Stimulated activated CD8-positive, alpha-beta memory T cell treated with anti-CD3 and anti-CD28 coated beads, Interleukin-15, amount 100 ng/mL, for 4 hours (primary cell): ENCODE results near the gene SEMA6A.
"Not testable (repeated sequence)": the region's sequence is repeated elsewhere in the genome, so short reads cannot be mapped to it uniquely, and the experiment has no call there.

Source experiments
- DNase-seq, 2 donors: peaks; one replicate each; pipeline ENCODE4 v3.0.0-alpha.2; 2020; ENCODE audit warnings: low read depth in 2 of 2

The SEMA6A gene

GRCh38 chr5:116553366-116553765 is 21.3 kb downstream of the SEMA6A start:
- DNase-seq: no peak

- no peak for DNase-seq
Measured at GRCh38 chr5:116550082-116550481, 24.5 kb downstream of the SEMA6A start.

DNA sequence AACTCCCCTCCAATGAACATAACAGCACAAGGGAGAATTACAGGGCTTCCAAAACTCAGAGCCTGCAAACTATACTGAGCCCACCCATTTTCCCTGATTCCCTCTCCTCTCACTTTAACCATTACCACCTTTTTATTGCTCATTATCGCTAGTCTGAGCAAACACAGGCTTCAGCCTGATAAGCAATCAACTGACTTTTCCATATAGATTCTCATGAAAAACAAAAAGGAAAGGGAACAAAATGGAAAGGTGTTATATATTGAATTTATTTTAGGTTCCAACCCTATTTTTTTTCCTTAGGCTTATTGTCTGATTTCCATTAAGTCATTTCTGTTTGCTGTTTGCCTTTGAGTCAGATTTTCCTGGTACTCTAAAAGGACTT is 27.9 kb downstream of the SEMA6A start:
- no peak for DNase-seq

- no peak for DNase-seq
Measured at GRCh38 chr5:116546033-116546742, 28.4 kb downstream of the SEMA6A start.

DNA sequence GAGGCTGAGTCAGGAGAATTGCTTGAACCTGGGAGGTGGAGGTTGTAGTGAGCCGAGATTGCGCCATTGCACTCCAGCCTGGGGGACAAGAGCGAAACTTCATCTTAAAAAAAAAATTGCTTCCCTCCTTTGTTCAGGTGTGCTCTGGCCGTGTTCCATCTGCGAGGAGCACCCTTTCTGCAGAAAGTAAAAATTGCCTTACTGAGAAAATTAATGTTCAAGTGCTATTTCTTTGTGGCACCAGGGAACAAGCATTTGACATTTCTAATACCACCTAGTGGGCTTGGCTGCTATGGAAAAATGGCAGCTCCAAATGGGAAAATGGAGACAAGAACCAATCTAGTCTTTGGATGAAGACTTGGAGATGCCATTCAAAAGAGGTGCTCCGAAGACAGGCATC is 29.2 kb downstream of the SEMA6A start:
- not testable (repeated sequence) for DNase-seq

DNA sequence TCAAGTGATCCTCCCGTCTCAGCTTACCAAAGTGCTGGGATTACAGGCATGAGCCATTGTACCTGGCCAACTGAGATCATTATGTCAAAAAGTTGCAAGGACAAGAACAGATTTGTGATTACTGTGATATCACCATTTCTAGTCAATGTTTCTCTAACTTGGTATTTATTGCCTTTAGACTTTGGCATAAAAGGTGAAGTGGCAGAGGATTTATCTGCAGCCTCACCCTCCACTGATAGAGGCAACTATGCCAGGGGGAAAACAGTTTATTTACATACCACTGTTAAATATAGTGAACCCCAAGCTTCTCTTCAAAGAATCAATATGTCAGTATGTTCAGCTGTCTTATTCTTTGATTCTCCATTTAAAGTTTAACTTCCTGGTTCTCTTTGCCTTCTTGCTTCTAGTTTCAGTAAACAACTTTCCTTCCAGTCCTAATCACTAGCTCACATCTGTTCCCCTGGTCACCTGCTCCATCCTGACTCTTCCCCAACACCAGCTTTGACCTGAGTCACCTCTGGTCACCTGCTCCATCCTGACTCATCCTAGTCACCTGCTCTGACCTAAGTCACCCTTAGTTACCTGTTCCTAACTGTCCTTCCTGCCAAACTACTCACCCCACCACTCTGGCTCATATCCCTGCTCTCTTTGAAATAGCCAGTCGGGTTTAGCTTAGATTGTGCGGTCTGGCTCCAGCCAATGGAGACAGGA is 29.9 kb downstream of the SEMA6A start:
- no peak for DNase-seq

DNA sequence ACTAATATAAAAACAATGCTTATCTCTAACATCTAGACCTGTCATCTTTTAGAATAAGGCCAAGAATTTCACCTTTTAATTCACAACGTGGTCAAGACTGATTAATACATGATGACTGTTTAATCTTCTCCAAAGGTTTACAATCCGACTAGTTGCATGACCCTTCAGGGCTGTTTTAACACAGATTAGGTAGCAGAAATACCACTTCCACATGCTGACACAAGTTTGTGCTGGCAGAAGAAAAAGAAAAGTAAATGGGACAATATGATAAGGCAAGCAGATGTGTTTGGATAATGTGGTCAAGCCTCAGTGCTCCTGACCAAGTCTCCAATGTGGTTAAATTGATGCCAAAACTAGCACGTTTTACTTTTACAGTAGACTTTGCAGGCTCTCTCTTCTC is 31.1 kb downstream of the SEMA6A start:
- no peak for DNase-seq

DNA sequence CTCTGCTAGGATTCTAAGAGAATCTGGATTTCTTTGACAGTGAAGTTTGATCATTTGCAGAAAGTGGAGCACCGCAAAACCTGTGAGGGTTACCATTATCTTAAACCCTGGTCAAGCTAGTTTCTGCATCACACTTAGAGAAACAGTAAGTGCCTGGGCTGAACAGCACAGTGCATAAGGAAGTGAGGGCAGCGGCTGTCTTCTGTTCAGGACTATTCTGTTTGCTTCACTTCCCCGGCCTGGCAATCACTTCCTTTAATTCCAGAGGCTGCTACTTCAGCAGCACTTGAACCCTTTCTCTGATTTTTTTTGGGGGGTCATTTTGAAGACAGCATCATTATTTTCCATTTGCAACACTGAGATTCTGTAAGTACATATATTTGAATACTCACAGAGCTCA is 32.0 kb downstream of the SEMA6A start:
- no peak for DNase-seq

DNA sequence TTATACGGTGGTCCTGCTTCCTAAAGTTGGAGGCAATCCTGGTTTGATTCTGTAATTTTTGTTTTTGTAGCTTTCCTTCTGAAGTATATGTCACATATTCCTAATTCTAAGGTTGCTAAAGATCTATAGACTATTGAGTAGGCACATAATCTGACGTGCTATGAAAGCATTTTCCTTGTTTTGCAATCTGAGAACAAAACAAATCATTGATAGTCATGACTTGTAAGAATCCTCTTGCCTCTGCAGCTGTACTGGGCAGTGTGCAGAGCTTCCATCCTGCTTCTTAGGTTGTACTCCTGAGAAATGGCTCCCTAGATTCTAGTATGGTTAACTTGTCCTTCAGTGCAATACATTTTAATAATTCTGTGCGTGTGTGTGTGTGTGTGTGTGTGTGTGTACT is 35.4 kb downstream of the SEMA6A start:
- DNase-seq: no peak

GRCh38 chr5:116536316-116537083 is 38.1 kb downstream of the SEMA6A start:
- no peak for DNase-seq

DNA sequence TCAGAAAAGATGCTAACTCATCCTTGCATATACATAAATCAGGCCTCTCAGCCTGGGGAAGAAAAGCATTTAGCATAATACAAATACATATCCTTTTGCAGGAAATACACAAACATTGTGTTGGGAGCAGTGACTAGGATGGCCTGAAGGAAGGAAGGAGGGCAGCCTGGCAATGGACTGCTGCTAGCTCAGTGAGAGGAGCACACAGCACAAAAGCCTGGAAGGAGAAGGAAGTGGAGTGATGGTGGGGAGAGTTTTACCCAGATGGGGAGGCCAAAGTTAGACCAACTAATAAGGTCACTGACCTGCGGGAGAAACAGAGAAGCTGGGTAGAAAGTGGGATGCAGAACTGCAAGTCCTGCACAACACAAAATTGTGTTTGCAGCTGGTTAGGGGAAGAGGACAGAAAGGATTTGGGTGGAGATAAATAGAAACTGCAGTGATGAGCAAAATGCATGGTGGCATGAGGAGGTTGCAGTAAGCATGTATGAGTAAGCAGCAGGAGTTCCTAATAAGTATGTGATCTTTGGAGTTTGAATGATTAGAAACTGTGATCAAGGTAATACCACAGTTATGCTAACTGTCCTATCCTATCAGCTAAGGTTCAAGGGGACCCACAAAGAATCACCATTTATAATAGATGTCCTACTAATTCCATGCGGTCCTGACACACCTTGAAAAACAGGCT is 39.5 kb downstream of the SEMA6A start:
- DNase-seq: no peak

DNA sequence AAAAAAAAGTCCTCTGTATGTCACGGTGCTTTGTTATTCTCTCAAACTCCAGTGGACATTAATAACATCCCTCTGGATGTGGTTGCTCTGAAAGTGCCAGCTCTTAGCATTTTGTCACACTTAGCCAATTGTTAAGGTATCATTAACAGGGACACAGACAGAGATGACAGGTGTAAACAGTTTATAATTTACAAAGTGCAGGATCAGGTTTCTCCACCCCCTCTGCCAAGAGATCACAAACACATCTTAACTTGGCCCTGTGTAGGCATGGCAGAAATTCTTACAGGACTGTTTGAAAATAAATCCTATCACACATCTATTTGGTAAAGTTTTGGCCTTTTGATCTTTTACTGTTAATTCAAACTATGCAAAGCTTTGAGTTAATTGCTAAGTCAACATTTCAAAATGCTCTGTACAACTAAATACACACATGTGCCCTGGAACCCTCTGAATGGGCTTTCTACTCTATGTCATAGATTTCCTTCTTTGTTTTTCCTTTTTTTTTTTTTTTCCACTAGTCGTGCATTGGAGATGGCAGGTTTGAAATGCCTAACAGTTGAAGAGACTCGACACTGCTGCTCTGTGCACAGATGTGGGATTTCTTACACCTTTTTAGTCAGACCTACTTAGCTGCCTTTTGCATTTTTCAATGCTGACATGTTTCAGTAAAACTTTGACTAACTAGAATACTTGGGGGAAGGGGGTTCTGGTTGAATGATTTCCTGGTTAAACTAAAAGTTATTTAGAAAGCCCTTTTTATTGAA is 41.7 kb downstream of the SEMA6A start:
- DNase-seq: no peak

DNA sequence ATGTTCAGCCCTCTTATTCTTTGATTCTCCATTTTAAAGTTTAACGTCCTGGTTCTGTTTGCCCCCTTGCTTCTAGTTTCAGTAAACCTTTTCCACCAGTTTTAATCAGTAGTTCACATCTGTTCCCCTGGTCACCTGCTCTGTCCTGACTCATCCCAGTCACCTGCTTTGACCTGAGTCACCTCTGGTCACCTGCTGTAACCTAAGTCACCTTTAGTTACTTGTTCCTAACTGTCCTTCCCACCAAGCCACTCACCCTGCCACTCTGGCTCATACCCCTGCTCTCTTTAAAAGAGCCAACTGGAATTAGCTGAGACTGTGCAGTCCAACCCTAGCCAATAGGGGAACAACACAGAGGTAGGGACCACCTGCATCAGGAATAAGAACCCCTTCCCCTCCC is 43.0 kb downstream of the SEMA6A start:
- DNase-seq: no peak

DNA sequence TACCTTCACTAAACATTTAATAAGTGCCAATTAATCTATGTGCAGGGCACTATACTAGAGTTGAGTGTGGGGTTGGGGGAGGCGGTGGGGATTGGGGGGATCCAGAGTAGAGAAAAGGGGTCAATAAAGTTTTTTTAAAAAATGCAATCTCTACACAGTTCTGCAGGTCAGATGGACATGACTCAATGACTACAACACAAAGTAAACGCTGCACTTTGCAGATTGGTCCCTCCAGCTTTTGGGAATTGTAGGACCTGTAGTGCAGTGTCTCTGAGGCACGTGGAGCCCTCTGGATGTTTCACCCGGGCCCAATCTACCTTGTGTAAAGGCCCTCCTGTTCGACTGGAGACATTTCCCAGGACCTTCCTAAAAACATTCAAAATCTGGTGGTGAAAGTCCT is 43.5 kb downstream of the SEMA6A start:
- no peak for DNase-seq

DNA sequence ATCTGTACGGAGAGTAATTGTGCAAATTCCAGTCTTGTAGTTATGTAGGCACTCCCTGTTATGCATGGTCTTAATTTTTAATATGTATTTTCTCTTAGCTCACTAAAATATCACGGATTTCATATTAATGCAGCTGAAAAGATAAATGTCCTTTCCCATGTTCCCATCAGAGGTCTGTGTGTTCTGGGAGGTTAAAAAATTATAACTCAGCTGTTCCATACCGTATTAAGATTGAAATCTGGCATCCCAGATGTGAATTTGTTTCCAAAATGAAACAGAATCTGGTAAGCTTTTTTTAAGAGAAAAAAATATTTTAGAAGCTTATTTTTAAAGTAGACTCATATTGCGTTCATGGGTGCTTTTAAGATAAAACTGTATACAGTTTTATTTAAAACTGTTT is 44.3 kb downstream of the SEMA6A start:
- no peak for DNase-seq

GRCh38 chr5:116529615-116530014 is 45.0 kb downstream of the SEMA6A start:
- no peak for DNase-seq

GRCh38 chr5:116528519-116529234 is 45.9 kb downstream of the SEMA6A start:
- DNase-seq: no peak

- no peak for DNase-seq
Measured at GRCh38 chr5:116527582-116527981, 47.0 kb downstream of the SEMA6A start.

DNA sequence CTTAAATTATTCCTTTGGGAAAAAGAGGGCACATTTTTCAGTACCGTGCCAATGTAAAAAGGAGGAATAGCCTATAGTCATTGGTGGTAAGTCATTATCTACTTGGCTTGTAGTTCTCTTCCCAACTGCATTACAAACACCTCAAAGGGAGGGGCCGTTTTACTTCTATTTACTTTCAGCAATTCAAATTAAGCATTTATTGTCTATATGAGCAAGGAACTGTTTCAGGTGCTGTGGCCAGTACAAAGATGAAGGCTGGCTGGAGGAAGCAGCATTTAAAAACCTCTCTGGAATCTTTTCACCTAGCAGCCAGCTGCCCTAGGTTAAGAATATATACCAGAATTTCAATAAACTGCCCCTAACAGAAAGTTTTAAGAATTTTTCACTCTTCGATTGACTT is 48.9 kb downstream of the SEMA6A start:
- DNase-seq: no peak

DNA sequence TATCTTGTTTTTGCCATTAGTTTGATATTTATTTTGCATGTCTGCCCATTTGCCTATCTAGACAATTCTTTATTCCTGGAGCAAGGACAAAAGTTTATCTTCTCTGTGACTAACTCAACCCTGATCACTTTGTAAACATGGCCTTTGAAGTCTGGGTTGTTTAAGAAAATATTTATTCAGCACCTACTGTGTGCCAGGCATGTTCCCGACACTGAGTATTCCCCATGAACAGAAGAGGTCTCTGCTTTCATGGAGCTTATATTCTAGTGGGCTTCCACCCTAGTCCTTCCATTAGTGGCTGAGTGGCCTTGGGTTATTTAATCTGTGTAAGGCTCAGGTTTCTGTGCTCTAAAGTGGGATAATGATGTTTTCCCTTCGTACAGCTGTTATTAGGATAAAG is 49.7 kb downstream of the SEMA6A start:
- no peak for DNase-seq
